Osteocyte (in vitro differentiated cells): Measurements from ENCODE around the gene BDKRB2. TPM values are rescaled to one million over a fixed set of nuclear protein-coding genes. Genes with fewer than 3 reads are reported as not detected.

ENCODE experiments used
- DNase-seq: peaks from one replicate; pipeline ENCODE4 v3.0.0; 2021; ENCODE audit warnings: mixed read lengths; ENCODE audit not compliant: unreplicated experiment; ENCODE audit errors: extremely low spot score
- H3K27ac Mint-ChIP-seq: one replicate; pipeline ENCODE4 v1.8.0; 2021; ENCODE audit warnings: mild to moderate bottlenecking, mixed read lengths; ENCODE audit not compliant: unreplicated experiment
- H3K27me3 Mint-ChIP-seq: one replicate; pipeline ENCODE4 v1.8.0; 2021; ENCODE audit warnings: mixed read lengths; ENCODE audit not compliant: unreplicated experiment
- H3K36me3 Mint-ChIP-seq: one replicate; pipeline ENCODE4 v1.8.0; 2021; ENCODE audit warnings: mixed read lengths; ENCODE audit not compliant: unreplicated experiment
- H3K4me1 Mint-ChIP-seq: one replicate; pipeline ENCODE4 v1.8.0; 2021; ENCODE audit warnings: mixed read lengths; ENCODE audit not compliant: unreplicated experiment
- H3K4me3 Mint-ChIP-seq: one replicate; pipeline ENCODE4 v1.8.0; 2021; ENCODE audit warnings: mild to moderate bottlenecking, moderate library complexity, mixed read lengths; ENCODE audit not compliant: unreplicated experiment
- H3K9me3 Mint-ChIP-seq: one replicate; pipeline ENCODE4 v1.8.0; 2021; ENCODE audit warnings: mixed read lengths; ENCODE audit not compliant: unreplicated experiment
- CTCF ChIP-seq: fragments of 200-600 bp; sonication (generic); IDR thresholded peaks from 2 replicates; pipeline ENCODE4 v1.5.0; 2021; ENCODE audit warnings: antibody characterized with exemption, mild to moderate bottlenecking, moderate library complexity
- total RNA-seq: library from RNA; stranded (reverse); gene quantifications from 2 replicates; pipeline ENCODE4 v1.2.1, GENCODE V29; 2021

The BDKRB2 gene
- total RNA-seq, 1 donor from 2014 or later, result 0.40 TPM

GRCh38 chr14:96287856-96288255 is 83.2 kb downstream of the BDKRB2 start:
- no peaks in the 10 kb centered on the region for H3K27me3 Mint-ChIP-seq
- H3K4me1 Mint-ChIP-seq, result peaks cover 5% of the 10 kb centered on the region
- no peak for TF ChIP-seq CTCF
- no peak overlapping the region for H3K4me3 Mint-ChIP-seq
- H3K36me3 Mint-ChIP-seq, result peaks cover 43% of the 10 kb centered on the region
- DNase-seq, result no peak
- H3K27ac Mint-ChIP-seq, result no peak overlapping the region
- no peaks in the 10 kb centered on the region for H3K9me3 Mint-ChIP-seq

Other genes with a start within 250 kb of the BDKRB2 start
- gene C14orf132, start 165.5 kb upstream of the BDKRB2 start, total RNA-seq, result 84.8 and 86.9 TPM in 2 replicates
- gene BDKRB1, start 51.4 kb downstream of the BDKRB2 start, total RNA-seq, result not detected in 2 replicates
- 26.9 and 27.8 TPM in 2 replicates for gene ATG2B, start 158.5 kb downstream of the BDKRB2 start, total RNA-seq
- gene GSKIP, start 158.7 kb downstream of the BDKRB2 start, total RNA-seq, result 15.6 and 18.2 TPM in 2 replicates
- not detected in 2 replicates for gene AK7, start 187.3 kb downstream of the BDKRB2 start, total RNA-seq